ENCODE data around the gene ORMDL3.

DNA sequence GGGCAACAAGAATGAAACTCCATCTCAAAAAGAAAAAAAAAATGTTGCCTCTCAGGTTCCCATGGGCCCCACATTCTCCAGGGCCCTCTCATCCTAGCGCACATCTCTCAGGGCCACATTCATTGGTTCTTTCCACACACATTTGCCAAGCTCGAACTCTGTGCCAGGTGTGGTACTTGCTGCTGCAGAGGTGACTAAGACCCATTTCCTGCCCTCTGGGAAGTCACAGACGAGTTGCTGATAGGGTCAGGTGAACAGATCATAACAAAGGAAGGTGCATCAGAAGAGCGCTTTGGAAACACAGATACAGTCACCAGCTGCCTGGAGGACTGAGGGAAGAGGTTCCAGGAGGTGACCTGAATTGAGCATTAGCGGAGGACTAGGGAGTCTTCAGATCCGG lies 36.4 kb upstream of the ORMDL3 start:
- TF ChIP-seq, protein P1, sequence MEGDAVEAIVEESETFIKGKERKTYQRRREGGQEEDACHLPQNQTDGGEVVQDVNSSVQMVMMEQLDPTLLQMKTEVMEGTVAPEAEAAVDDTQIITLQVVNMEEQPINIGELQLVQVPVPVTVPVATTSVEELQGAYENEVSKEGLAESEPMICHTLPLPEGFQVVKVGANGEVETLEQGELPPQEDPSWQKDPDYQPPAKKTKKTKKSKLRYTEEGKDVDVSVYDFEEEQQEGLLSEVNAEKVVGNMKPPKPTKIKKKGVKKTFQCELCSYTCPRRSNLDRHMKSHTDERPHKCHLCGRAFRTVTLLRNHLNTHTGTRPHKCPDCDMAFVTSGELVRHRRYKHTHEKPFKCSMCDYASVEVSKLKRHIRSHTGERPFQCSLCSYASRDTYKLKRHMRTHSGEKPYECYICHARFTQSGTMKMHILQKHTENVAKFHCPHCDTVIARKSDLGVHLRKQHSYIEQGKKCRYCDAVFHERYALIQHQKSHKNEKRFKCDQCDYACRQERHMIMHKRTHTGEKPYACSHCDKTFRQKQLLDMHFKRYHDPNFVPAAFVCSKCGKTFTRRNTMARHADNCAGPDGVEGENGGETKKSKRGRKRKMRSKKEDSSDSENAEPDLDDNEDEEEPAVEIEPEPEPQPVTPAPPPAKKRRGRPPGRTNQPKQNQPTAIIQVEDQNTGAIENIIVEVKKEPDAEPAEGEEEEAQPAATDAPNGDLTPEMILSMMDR (IDR thresholded peaks at IDR 0.05) = no peak
- TF ChIP-seq POLR2A (IDR thresholded peaks at IDR 0.05) = no peak

All from lower leg skin (tissue), 3 donors.